OCI-LY1 (cell line): ENCODE measurements around the gene COMMD1.

Experiments
- H2AFZ ChIP-seq: fragments of 200-600 bp; sonication (generic), shearing (Covaris generic); 2 replicates; pipeline ENCODE4 v1.6.0; 2014; ENCODE audit warnings: antibody characterized with exemption, mild to moderate bottlenecking, low read length
- H3F3A ChIP-seq: fragments of 200-600 bp; sonication (generic), shearing (Covaris generic); 2 replicates; pipeline ENCODE4 v1.6.0; 2014; ENCODE audit warnings: mild to moderate bottlenecking, antibody characterized with exemption, low read length, moderate library complexity; ENCODE audit not compliant: insufficient read depth
- H3K27ac ChIP-seq: fragments of 200-600 bp; sonication (generic); 2 replicates; pipeline ENCODE4 v1.5.1; 2014; ENCODE audit warnings: low read length, mixed run types, mild to moderate bottlenecking, low read depth; ENCODE audit not compliant: poor library complexity, severe bottlenecking
- H3K27me3 ChIP-seq: fragments of 200-600 bp; sonication (generic); 2 replicates; pipeline ENCODE4 v1.6.0; 2014; ENCODE audit warnings: antibody characterized with exemption, mild to moderate bottlenecking, low read length, moderate library complexity; ENCODE audit not compliant: insufficient read depth
- H3K36me3 ChIP-seq: fragments of 200-600 bp; sonication (generic); 2 replicates; pipeline ENCODE4 v1.6.1; 2014; ENCODE audit warnings: mild to moderate bottlenecking, antibody characterized with exemption, low read length, moderate library complexity, mixed read lengths; ENCODE audit not compliant: insufficient read depth
- H3K4me1 ChIP-seq: fragments of 200-600 bp; sonication (generic); 2 replicates; pipeline ENCODE4 v1.5.1; 2014; ENCODE audit warnings: mild to moderate bottlenecking, low read length, moderate library complexity; ENCODE audit not compliant: insufficient read depth, severe bottlenecking
- H3K4me2 ChIP-seq: fragments of 200-600 bp; sonication (generic), shearing (Covaris generic); 2 replicates; pipeline ENCODE4 v1.6.1; 2014; ENCODE audit warnings: low read length
- H3K4me3 ChIP-seq: fragments of 200-600 bp; sonication (generic); 2 replicates; pipeline ENCODE4 v1.5.1; 2014; ENCODE audit warnings: low read length, low read depth, mild to moderate bottlenecking, mixed read lengths; ENCODE audit not compliant: poor library complexity, severe bottlenecking
- H3K79me2 ChIP-seq: fragments of 200-600 bp; shearing (Covaris generic); 2 replicates; pipeline ENCODE4 v1.6.1; 2016; ENCODE audit warnings: mixed run types, low read length, mixed read lengths; ENCODE audit not compliant: insufficient read depth
- H3K9ac ChIP-seq: fragments of 200-600 bp; sonication (generic), shearing (Covaris generic); 2 replicates; pipeline ENCODE4 v1.6.1; 2014; ENCODE audit warnings: mild to moderate bottlenecking, low read length, mixed read lengths
- H3K9me2 ChIP-seq: fragments of 200-600 bp; sonication (generic), shearing (Covaris generic); 2 replicates; pipeline ENCODE4 v1.6.1; 2014; ENCODE audit warnings: low read depth, mild to moderate bottlenecking, low read length, mixed read lengths
- H3K9me3 ChIP-seq: fragments of 200-600 bp; shearing (Covaris generic); 2 replicates; pipeline ENCODE4 v1.6.1; 2014; ENCODE audit warnings: low read length, mixed read lengths
- H4K20me1 ChIP-seq: fragments of 200-600 bp; sonication (generic), shearing (Covaris generic); 2 replicates; pipeline ENCODE4 v1.6.0; 2016; ENCODE audit warnings: mild to moderate bottlenecking, low read length; ENCODE audit not compliant: insufficient read depth
- CTCF ChIP-seq: fragments of 200-600 bp; sonication (generic), shearing (Covaris generic); IDR thresholded peaks from 2 replicates; pipeline ENCODE4 v1.5.1; 2017; ENCODE audit warnings: mild to moderate bottlenecking, antibody characterized with exemption, low read length, moderate library complexity, mixed read lengths
- EZH2 ChIP-seq: fragments of 200-600 bp; sonication (generic), shearing (Covaris generic); IDR thresholded peaks from 2 replicates; pipeline ENCODE4 v1.8.0; 2017; ENCODE audit warnings: borderline replicate concordance, mixed run types, mild to moderate bottlenecking, antibody characterized with exemption, low read length, moderate library complexity, mixed read lengths

The COMMD1 gene

GRCh38 chr2:62114564-62114963, 209.1 kb downstream of the COMMD1 start:
- no peak overlapping the region for H3K4me2 ChIP-seq
- peaks cover 52% of the 10 kb centered on the region for H3K4me1 ChIP-seq

GRCh38 chr2:62116983-62117382, 211.5 kb downstream of the COMMD1 start:
- H3K27me3 ChIP-seq: no peaks in the 10 kb centered on the region
- no peak overlapping the region for H3K9ac ChIP-seq
- H4K20me1 ChIP-seq: no peaks in the 10 kb centered on the region
- H2AFZ ChIP-seq: no peak overlapping the region
- peaks cover 63% of the 10 kb centered on the region for H3K4me1 ChIP-seq
- no peak overlapping the region for H3K4me3 ChIP-seq
- peak overlapping the region; percentile 33 for H3K27ac ChIP-seq
- TF ChIP-seq EZH2 (no peak), CTCF (no peak)
- H3K9me2 ChIP-seq: no peaks in the 10 kb centered on the region
- H3K4me2 ChIP-seq: no peak overlapping the region
- no peaks in the 10 kb centered on the region for H3F3A ChIP-seq
- H3K9me3 ChIP-seq: no peaks in the 10 kb centered on the region
- no peaks in the 10 kb centered on the region for H3K36me3 ChIP-seq
- no peaks in the 10 kb centered on the region for H3K79me2 ChIP-seq

More at GRCh38 chr2:62114564-62114963, 209.1 kb downstream of the COMMD1 start:
- no peaks in the 10 kb centered on the region for H3K27me3 ChIP-seq
- no peaks in the 10 kb centered on the region for H4K20me1 ChIP-seq
- H3K36me3 ChIP-seq: no peaks in the 10 kb centered on the region
- H3K9me2 ChIP-seq: no peaks in the 10 kb centered on the region
- H2AFZ ChIP-seq: no peak overlapping the region
- TF ChIP-seq EZH2: no peak
- no peak for TF ChIP-seq CTCF
- no peaks in the 10 kb centered on the region for H3K9me3 ChIP-seq
- H3K27ac ChIP-seq: peak overlapping the region; percentile 10
- no peaks in the 10 kb centered on the region for H3F3A ChIP-seq
- no peak overlapping the region for H3K4me3 ChIP-seq
- H3K79me2 ChIP-seq: no peaks in the 10 kb centered on the region
- no peak overlapping the region; the same call in 1 of the 2 replicates for H3K9ac ChIP-seq

DNA sequence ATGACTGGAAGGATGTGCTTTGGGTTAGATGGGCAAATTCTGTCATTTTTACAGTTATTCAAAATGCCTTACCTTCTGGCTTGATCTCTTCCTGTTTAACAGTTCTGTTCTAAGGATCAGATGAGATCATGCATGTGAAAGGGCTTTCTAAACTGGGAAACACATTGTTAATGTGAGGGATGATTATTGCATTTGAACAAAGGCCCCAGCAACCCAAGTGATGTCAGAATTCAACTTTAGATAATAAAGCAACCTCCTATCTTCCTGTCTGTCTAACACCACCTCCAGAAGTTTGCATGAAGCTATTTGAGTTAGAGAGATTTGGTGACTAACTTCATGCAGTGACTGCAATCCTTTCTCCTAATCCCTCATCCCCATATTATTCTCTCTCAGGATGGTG, 212.7 kb downstream of the COMMD1 start:
- no peaks in the 10 kb centered on the region for H3F3A ChIP-seq
- no peaks in the 10 kb centered on the region for H3K36me3 ChIP-seq
- no peaks in the 10 kb centered on the region for H4K20me1 ChIP-seq
- no peak overlapping the region for H3K4me3 ChIP-seq
- no peak overlapping the region for H3K4me2 ChIP-seq
- H3K27ac ChIP-seq: peak overlapping the region; percentile 37
- TF ChIP-seq EZH2 (no peak), CTCF (no peak)
- no peaks in the 10 kb centered on the region for H3K9me2 ChIP-seq
- H3K9me3 ChIP-seq: no peaks in the 10 kb centered on the region
- H3K27me3 ChIP-seq: no peaks in the 10 kb centered on the region
- no peaks in the 10 kb centered on the region for H3K79me2 ChIP-seq
- no peak overlapping the region for H2AFZ ChIP-seq
- peaks cover 63% of the 10 kb centered on the region for H3K4me1 ChIP-seq
- no peak overlapping the region for H3K9ac ChIP-seq
